MV-4-11 (cell line): Measurements from ENCODE around the gene IQUB.
"Not testable (repeated sequence)": the region's sequence is repeated elsewhere in the genome, so short reads cannot be mapped to it uniquely, and the experiment has no call there.

Experiments
- DNase-seq: peaks from one replicate; lab custom pipeline; 2025; lab: John Stamatoyannopoulos, UW

The IQUB gene

DNA sequence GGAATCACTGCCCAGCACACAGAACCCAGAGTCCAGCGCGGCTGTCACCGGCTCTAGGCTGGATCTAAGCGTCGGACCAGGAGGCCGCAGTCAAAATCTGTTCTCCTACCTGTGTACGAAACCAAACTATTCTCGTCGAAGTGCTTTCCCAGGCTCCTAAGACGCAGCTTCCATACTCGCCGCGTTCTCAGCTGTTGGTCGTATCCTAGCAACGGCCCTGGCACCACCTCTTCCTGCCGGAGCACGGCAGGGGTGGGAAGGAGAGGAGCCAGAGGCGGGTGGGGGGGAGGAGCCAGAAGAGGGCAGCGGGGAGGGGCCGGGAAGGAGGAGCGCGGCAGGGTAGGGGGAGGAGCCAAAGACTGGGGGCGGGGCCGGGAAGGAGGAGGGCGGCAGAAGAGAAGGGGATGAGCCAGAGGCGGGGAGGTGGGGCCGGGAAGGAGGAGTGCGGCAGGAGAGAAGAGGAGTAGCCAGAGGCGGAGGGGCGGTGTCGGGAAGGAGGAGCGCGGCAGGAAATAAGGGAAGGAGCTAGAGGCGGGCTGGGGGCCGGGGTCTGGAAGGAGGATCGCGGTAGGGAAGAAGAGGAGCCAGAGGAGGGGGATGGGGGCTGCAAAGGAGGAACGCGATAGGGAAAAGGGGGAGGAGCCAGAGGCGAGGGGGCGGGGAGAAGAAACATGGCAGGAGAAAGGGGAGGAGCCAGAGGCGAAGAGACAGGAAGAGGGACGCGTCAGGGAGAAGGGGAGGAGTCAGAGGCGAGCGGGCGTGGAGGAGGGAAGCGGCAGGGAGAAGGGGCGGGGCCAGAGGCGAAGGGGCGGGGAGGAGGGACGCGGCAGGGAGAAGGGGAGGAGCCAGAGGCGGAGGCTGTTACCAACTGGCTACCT, at the start of gene IQUB:
IQUB (minus strand) TSS at position 213 of the 878 bp plus-strand sequence. CDS start 22,255 bp downstream, outside the sequence.
- DNase-seq = peak; percentile 89

- DNase-seq = no peak
Observed at GRCh38 chr7:123583821-123584220, 49.4 kb upstream of the IQUB start.

DNA sequence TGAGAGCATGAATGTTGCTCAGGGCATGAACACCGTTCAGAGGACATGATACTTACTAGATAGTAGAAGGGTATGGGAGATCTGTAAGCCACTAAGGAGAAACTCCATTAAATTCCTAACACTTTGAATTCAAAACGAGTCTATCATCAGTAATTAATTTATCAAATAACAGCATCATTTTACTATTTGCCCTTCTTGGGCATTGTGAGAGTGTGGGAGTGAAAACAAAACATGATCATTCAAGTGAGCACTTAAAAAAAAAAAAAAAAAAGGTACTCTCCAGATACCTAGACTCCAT, 46.7 kb upstream of the IQUB start:
- DNase-seq = no peak

GRCh38 chr7:123580406-123581161, 46.2 kb upstream of the IQUB start:
- peak; percentile 32 for DNase-seq

GRCh38 chr7:123579416-123579815, 45.0 kb upstream of the IQUB start:
- DNase-seq = no peak

GRCh38 chr7:123573896-123574467, 39.6 kb upstream of the IQUB start:
- DNase-seq = peak; percentile 22

GRCh38 chr7:123573341-123573740, 38.9 kb upstream of the IQUB start:
- DNase-seq = no peak

- no peak for DNase-seq
Observed at GRCh38 chr7:123571684-123572083, 37.3 kb upstream of the IQUB start.

- DNase-seq = no peak
Observed at GRCh38 chr7:123571187-123571586, 36.8 kb upstream of the IQUB start.

DNA sequence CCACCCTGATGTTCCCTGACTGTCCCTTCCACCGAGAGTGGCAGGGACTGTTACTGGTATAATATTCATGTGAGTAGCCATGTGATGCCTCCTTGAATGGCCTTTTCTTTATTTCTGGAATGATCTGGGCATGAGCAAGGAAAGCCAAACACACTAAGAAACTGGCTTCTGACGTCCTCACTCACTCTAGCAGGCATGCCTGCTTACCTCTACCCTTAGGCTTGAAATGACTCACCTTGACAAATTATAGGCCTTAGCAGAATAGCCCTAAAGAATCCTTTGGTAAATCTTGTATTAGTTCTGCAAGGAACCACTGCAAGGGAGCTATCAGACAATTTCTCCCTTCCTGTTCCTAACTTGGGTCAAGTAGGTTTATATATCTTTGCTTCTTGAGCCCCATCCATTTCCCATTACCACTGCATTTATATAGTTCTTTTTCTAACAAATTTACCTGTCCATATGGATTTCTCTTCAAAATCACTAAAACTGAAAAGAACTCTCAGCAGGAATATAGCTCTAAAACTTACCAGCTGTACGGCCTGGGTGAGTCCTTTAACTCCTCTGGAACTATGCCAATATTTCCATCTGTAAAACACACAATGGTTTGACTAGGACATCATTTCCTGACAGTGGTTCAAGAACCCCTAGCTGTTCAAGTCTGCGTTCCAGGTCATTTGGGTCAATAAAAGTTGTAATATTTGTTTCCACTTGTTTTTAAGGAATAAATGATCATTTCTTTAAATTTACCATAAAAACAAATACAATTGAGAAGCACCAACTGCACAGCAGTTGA, 36.2 kb upstream of the IQUB start:
- no peak for DNase-seq

DNA sequence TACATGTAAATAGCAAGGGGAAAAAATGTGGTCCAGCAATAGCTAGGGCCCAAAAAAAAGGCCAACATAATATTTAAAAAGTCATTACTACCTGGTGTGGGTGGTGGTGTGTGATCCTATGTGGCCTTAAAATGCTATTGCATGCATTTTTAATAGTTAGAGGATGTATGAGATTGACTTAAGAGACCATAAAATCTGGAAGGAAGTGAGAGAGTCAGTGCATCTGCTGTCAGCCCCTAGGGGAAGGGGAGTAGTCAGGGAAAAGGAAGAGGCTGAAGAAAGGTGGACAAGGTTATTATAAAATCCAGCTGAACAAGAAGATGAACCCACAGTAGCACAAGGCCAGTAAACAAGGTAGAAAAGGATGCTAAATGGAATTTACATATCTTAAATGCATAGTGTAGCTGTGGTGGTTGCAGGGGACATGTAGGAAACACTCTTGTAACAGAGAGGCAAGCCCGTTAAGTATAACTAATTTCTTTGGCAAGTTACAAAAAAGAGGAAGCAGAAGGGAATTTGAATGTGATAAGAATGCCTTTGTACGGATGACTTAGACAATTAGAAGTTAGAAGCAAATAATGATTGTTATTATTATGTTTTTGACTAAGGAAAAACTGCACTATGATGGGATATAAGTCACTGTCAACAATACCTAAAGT, 35.1 kb upstream of the IQUB start:
- peak; percentile 18 for DNase-seq

DNA sequence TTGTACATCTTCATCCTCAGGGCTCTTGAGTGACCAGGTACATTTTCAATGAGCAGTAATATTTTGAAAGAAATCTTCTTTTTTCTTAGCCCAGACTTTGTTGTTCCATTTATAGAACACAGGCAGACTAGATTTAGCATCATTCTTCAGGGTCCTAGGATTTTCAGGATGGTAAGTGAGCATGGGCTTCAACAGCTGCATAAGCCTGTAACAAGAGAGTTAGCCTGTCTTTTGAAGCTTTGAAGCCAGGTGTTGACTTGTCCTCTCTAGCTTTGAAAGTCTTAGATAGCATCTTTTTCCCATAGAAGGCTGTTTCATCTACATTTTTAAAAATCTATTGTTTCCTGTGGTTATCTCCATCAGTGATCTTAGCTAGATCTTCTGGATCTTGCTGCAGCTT, 27.7 kb upstream of the IQUB start:
- no peak for DNase-seq

- no peak for DNase-seq
Observed at GRCh38 chr7:123558289-123558874, 24.0 kb upstream of the IQUB start.

DNA sequence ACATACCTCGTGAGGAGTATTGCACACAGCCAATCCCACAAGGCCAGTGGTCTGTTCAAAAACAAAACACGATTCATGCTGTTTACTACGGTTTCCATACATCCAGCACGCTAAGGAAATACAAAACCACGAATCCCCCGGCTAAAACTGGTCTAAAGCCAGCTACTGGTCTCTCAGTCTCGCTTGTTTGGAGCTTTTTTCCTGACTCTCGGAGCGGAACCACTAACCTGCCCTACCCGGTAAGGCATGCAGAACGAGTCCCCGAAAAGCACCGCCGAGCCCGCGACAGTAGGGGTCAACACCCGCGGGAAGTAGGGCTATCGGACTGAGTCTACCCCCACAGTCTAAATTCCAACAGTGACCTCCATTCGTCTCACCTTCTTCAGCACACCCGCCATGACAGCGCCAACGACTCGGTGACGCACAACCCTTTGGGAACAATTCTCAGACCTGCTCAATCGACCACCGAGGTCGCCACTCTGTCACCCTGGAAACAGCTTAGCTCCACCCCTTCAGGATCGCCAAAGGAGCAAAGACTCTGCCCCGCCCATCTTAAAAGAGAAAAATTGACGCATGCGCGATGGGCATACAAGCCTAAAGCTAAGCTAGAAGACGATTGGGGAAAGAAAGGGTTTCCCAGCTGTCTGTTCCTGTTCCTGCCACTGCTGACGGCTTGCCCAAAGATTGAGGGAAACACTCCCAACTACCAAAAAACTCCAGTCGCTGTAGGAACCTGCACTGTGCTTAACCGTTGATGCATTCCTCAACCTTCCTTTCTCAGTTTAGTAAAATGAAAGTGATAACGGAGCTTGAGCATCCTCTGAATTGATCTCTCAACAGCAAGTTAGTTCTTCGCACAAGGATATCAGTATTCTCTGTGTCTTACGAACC, 23.2 kb upstream of the IQUB start, which contains the start of gene NDUFA5:
NDUFA5 (minus strand) TSS at position 421 of the 891 bp plus-strand sequence; CDS start at position 398, 23 bp downstream.
- DNase-seq = peak; percentile 98

GRCh38 chr7:123557016-123557397, 22.6 kb upstream of the IQUB start:
- DNase-seq = no peak

DNA sequence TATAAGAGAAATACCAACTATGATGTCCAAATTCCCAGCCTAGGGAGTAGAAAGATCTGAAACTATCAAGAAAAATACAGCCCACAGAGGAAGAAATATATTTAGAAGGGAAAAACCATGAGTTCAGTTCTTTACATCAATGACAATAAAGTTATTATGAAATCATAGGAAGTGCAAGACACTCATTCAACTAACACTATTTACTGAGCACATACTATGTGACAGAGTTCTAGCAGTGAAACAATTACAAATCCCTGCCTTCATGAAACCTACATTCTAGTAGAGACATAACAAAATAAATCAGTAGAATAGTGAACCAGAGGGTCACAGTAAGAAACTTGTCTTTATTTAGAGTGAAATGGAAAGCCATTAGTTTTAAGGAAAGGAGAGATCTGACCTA, 21.1 kb upstream of the IQUB start:
- no peak for DNase-seq

- no peak for DNase-seq
Observed at GRCh38 chr7:123553159-123553558, 18.8 kb upstream of the IQUB start.

GRCh38 chr7:123552641-123553040, 18.2 kb upstream of the IQUB start:
- no peak for DNase-seq

- DNase-seq = not testable (repeated sequence)
Observed at GRCh38 chr7:123552134-123552533, 17.7 kb upstream of the IQUB start.

GRCh38 chr7:123548406-123548805, 14.0 kb upstream of the IQUB start:
- DNase-seq = no peak
